Mononuclear cell (primary cell): ENCODE measurements around the gene NDUFB8. TPM values are rescaled to one million over a fixed set of nuclear protein-coding genes. Genes with fewer than 3 reads are reported as not detected.

ENCODE experiments used
- H3K27me3 ChIP-seq: 2 replicates; pipeline ENCODE4 v1.6.0; 2011; ENCODE audit warnings: low read length, control low read depth; ENCODE audit not compliant: insufficient read depth
- H3K4me1 ChIP-seq: 2 replicates; pipeline ENCODE4 v1.5.1; 2011; ENCODE audit warnings: mild to moderate bottlenecking, low read length, control low read depth; ENCODE audit not compliant: insufficient read depth
- H3K4me3 ChIP-seq: 2 replicates; pipeline ENCODE4 v1.5.1; 2011; ENCODE audit warnings: mild to moderate bottlenecking, low read length, moderate library complexity
- H3K9me3 ChIP-seq: 2 replicates; pipeline ENCODE4 v1.5.1; 2011; ENCODE audit warnings: low read depth, mild to moderate bottlenecking, control low read depth, low read length
- total RNA-seq: library from RNA; depleted of rRNA; stranded (reverse); fragments of >200 nt; gene quantifications from one replicate; pipeline ENCODE4 v1.2.3, GENCODE V29; 2012

Gene NDUFB8
- total RNA-seq, 1 donor = 112 TPM

DNA sequence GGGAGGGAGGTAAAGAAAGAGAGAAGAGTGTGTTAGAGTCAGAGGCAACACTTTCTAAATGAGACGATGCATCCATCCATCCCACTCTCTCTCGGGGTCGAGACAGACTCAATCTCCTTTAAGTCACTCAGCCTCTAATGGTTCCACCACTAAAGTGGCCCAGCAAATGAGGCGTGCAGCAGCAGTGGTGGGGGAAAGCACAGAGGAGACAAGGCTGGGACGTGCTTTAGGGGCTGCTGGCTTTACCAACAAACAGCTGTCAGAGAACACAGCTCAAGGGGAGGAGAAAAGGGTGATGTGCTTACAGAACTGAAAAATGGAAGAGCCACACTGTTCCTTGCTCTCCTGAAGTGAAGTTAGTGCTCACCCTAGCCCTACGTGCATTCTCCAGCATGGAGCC lies 5.5 kb downstream of the NDUFB8 start:
- Histone ChIP-seq H3K4me1 (peaks cover 26% of the 10 kb centered on the region), H3K4me3 (no peak overlapping the region), H3K9me3 (no peaks in the 10 kb centered on the region), H3K27me3 (peaks cover 9% of the 10 kb centered on the region)

DNA sequence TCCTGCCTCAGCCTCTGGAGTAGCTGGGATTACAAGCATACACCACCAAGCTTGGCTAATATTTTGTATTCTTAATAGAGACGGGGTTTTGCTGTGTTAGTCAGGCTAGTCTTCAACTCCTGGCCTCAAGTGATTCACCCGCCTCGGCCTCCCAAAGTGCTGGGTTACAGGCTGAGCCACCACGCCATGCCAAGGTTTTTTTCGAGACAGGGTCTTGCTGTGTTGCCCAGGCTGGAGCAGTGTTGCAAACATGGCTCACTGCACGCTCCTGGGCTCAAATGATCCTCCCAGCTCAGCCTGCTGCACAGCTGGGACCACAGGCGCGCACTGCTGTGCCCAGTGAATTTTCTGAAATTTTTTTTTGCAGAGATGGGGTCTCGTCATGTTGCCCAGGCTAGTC lies 6.7 kb downstream of the NDUFB8 start:
- no peak overlapping the region for H3K4me3 ChIP-seq
- H3K9me3 ChIP-seq = no peaks in the 10 kb centered on the region
- peaks cover 13% of the 10 kb centered on the region for H3K27me3 ChIP-seq
- H3K4me1 ChIP-seq = peaks cover 20% of the 10 kb centered on the region

DNA sequence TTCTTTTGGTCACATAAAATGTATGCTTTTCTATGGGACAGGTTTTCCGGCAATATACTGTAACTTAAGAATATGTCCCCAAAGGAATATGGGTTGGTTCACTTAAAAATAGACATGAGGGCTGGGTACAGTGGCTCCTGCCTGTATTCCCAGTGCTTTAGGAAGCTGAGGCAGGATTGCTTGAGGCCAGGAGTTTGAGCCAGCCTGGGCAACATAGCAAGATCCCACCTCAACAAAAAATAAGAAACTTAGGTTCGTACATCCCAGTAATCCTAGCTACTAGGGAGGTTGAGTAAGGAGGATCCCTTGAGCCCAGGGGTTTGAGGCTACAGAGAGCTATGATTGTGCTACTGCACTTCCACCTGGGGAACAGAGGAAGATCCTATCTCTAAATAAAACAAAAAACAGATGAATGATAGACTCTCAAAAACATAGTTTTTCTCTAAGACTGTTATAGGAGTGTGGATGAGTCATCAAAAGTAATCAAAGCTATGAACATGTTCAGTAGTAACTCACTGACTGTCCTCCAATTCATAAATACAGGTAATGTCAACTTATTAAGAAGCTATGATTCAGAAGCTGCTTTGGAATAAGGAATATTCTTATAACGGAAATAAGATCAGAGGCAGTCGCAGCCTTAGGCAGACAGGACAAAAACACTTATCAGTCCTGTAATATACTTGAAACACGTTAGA lies 7.4 kb downstream of the NDUFB8 start:
- Histone ChIP-seq H3K27me3 (peaks cover 13% of the 10 kb centered on the region), H3K4me3 (no peak overlapping the region), H3K9me3 (no peaks in the 10 kb centered on the region), H3K4me1 (peaks cover 14% of the 10 kb centered on the region)

DNA sequence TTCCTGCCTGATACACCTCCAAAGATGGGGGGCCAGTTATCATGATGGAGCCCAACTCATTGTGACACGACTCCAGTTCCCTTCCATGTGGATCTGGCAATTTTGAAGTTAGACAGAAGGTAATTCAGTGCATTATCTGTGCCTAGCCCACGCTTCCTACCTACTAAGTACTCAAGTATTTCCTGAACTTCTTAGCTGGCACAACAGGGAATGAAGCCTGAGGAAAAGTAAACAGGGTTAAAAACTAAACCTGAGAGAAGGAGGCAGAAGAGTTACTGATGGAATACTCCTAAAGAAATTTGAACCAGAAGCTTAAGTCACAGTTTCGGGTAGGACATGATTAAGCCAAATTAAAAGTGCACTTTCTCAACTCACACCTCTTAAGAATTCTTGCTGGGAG lies 8.9 kb downstream of the NDUFB8 start:
- Histone ChIP-seq H3K27me3 (peaks cover 13% of the 10 kb centered on the region), H3K9me3 (no peaks in the 10 kb centered on the region), H3K4me3 (no peak overlapping the region), H3K4me1 (peaks cover 13% of the 10 kb centered on the region)

DNA sequence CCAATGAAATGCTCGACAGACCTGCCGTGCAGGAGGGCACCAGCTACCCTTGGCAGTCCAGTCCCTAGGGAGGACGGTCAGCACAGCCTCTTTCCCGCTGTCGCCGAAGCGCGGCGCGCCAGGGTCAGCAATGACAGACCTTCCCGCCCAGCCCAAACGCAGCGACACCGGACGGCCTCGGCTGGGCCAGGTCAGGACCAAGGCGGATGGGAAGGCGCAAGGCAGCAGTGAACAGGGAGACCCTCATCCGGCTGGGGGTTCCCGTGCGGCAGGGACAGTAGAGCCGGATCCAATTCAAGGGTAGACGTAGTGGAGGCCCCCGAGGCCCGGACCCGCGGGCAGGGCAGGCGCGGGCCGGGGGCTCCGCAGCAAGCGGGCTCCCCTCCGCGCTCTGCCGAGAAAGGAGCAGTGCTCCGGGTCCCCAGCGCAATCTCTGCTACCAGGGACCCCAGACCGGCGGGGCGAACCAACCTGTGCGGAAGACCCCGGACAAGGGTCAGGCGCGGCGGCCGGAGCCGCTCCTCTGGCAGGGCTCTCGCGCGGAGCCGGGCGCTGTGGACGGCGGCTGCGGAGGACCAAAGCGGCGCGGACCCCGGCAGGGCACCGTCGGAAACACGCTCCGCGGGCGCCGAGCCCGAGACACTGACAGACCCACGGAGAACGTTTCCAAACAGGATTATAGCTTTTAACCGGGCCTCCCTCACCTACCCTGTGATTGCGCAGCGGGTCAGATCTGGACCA lies 10.2 kb downstream of the NDUFB8 start, which contains the start of gene SEC31B:
Gene SEC31B (minus strand): TSS at position 551 of the 741 bp plus-strand sequence. CDS start 2,909 bp downstream, outside the sequence.
- peaks cover 13% of the 10 kb centered on the region for H3K4me1 ChIP-seq
- H3K4me3 ChIP-seq = no peak within 1 kb of the TSS
- H3K27me3 ChIP-seq = peaks cover 13% of the 10 kb centered on the region
- H3K9me3 ChIP-seq = no peaks in the 10 kb centered on the region

DNA sequence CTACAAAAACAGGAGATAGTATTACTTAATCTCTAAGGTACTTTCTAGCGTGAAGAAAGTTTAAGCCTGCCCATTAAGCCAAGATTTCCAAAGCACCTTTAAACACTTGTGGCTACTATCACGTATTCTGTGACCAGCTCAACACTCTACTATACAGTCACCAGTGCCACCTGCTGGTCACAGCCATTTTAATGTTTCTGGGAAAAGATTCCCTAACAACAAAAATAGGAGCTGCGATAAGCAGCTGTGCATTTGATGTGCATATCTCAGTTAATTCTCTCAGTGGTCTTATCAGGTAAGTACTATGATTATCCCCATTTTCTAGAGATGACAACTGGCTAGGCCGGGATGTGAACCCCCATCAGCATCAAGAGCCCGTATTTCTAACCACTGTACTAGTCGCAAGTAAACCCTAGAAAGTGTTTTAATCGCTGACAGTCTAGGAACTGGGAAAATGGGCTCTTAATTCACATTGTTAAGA lies 10.9 kb downstream of the NDUFB8 start:
- no peaks in the 10 kb centered on the region for H3K9me3 ChIP-seq
- H3K4me3 ChIP-seq = no peak overlapping the region
- peaks cover 13% of the 10 kb centered on the region for H3K27me3 ChIP-seq
- H3K4me1 ChIP-seq = peaks cover 13% of the 10 kb centered on the region

DNA sequence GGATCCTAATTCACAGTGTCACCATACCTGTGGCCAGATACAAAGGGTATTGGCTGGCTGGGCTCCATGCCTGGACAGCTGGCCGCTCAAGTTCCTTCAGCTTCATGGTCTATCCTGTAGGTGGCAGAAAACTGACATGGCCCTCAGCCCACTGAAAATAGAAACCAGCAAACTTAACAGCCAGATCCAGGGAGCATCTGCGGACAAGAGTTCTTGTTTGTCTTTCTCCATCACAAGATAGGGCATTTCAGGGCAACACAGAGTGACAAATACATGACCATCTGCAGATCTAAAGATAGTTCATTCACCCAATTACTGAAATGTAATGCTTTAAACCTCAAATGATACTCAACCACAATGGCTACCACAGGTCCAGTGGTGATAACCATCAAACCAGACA lies 12.8 kb downstream of the NDUFB8 start:
- no peaks in the 10 kb centered on the region for H3K9me3 ChIP-seq
- H3K27me3 ChIP-seq = peaks cover 13% of the 10 kb centered on the region

DNA sequence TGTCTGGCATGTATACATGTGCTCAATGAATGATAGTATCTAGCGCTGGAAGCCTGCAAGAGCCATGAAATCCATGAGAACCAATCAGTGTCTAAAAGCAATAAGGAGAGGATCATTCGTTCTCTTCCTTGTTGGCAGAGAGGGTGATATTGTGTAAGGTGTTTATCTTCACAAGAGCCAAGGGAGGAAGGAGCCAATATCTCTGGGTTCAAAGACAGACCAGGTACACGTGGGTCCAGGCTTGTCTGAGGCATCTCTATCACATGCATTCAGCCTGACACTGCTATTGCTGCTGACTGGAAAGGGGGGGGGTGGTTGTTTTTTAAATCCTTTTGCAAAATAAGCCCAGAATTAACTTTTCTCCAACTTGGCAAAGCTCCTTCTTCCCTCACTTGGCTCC lies 14.1 kb downstream of the NDUFB8 start:
- Histone ChIP-seq H3K9me3 (no peaks in the 10 kb centered on the region), H3K4me3 (no peak overlapping the region), H3K27me3 (peaks cover 13% of the 10 kb centered on the region)

More for the DNA sequence above, 12.8 kb downstream of the NDUFB8 start:
- peaks cover 13% of the 10 kb centered on the region for H3K4me1 ChIP-seq
- no peak overlapping the region for H3K4me3 ChIP-seq

DNA sequence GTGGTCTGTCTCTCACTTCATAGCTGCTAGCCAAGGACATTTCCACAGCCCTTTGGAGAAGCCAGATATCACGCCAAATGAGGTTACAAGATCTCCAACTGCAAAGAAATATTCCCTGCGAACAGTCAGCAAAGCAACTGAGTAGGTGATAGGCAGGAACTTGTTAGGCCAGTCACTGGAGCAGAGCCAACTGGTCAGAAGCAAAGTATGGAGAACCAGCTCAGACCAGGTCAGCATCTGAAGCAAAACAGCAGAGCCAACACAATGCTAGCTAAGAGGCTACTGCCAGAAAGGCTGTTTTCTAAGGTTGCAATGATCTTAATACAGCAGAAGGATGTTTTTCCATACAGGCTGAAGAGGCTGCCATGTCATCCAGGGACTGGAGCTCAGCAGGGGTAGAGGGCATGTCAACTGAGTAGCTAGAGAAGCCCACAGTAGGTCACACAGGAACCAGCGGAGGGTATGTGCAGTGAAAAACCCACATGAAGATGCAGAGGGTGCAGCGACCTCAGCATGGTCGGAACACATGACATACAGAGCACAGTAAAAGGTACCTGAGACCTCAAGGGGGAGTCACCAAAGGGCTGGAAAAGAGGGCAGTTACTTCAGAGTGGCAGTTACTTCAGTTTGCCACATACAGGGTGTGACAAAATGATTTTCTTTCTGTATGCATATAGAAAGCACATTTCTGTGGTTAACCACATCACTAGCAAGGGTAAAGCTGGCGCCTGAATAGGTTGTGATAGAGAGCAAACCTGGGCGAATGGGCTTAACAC lies 18.9 kb downstream of the NDUFB8 start:
- Histone ChIP-seq H3K27me3 (no peaks in the 10 kb centered on the region), H3K9me3 (no peaks in the 10 kb centered on the region), H3K4me3 (no peak overlapping the region), H3K4me1 (peaks cover 32% of the 10 kb centered on the region)

More for the DNA sequence above, 14.1 kb downstream of the NDUFB8 start:
- H3K4me1 ChIP-seq = peaks cover 24% of the 10 kb centered on the region

DNA sequence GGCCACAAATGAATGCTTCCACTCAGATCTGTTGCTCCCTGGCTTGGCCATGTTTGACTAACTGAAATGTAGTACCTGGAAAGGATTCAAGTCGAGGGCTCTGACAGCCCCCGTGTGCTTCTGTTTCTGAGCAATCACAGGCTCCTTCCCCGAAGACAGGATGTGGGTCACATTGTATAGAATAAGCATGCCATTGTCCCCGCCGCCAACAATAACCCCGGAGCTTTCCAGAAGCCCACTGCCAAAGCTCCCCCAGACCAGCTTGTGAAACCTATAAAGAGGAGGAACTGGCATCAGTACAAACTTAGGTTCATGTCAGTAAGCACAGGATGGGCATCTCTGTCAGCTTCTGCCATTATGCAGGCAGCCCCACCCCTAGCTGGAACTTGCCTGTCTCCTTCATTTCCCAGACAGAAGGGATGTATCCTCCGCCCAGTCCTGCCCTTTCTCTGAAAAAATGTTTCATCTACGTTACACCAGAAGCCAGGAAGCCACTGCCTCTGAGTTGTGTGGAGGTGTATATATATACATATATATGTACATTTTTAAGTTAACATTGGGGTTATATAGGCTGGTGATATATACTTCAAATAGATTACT lies 20.3 kb downstream of the NDUFB8 start:
- Histone ChIP-seq H3K4me3 (no peak overlapping the region), H3K4me1 (peaks cover 32% of the 10 kb centered on the region), H3K9me3 (no peaks in the 10 kb centered on the region), H3K27me3 (no peaks in the 10 kb centered on the region)

DNA sequence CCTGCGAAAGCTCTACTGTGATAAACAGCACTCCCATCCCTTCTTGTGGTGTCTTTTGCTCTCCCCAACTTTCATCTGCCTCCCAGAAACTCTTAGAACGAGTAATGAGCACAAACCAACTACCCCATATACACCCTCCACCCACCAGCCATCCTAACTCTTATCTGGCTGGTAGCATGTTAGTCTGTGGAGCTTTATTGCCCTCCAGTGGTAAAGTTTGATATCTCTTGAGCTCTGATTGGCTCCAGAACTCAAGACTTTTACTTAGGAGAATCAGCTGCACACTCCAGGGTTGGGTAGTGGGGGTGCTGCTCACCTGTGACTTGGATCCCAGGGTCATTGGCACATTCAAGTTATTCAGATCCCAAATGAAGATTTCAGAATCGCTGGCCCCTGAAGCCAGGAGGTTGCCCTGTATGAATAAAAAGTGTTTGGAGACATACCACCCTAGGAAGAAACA lies 20.9 kb downstream of the NDUFB8 start:
- Histone ChIP-seq H3K9me3 (no peaks in the 10 kb centered on the region), H3K27me3 (no peaks in the 10 kb centered on the region), H3K4me3 (no peak overlapping the region), H3K4me1 (peaks cover 32% of the 10 kb centered on the region)

DNA sequence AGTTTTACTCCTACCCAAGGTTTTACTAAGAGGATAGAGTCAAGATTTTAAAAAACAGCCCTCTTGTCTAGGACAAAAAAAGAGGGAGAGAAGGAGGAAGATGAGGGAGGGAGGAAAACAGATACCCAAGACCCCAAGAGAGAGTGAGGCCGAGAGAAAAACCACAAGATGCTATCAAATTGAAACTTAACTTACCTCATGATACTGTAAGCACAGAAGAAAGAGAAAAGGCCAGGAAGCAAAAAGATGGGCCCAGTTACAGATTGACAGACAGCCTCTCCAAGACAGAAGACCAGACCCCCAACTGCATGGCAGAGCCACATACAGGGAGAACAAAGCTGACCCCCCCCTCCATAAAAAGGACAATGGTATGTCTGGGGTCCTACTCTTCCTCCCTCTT lies 21.4 kb downstream of the NDUFB8 start:
- Histone ChIP-seq H3K4me1 (peaks cover 32% of the 10 kb centered on the region), H3K4me3 (no peak overlapping the region), H3K9me3 (no peaks in the 10 kb centered on the region), H3K27me3 (no peaks in the 10 kb centered on the region)

DNA sequence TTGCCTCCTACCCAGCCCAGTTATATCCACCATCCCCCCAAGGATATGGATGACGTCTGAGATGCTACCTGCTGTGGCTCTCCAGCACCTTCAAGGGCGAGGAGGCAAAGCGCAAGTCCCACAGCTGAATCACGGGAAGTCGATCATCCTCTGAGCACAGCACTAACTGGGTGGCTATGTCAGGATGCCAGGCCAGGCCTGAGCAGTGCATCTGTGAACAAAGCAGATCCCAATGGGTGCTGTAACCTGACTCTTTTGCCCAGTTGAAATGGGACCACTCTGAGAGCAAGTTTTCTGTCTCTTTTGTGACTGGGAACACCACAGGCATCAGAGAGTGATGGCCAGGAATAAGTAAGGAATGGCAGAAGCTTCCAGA lies 22.3 kb downstream of the NDUFB8 start:
- Histone ChIP-seq H3K27me3 (no peaks in the 10 kb centered on the region), H3K9me3 (no peaks in the 10 kb centered on the region), H3K4me1 (peaks cover 32% of the 10 kb centered on the region), H3K4me3 (no peak overlapping the region)

DNA sequence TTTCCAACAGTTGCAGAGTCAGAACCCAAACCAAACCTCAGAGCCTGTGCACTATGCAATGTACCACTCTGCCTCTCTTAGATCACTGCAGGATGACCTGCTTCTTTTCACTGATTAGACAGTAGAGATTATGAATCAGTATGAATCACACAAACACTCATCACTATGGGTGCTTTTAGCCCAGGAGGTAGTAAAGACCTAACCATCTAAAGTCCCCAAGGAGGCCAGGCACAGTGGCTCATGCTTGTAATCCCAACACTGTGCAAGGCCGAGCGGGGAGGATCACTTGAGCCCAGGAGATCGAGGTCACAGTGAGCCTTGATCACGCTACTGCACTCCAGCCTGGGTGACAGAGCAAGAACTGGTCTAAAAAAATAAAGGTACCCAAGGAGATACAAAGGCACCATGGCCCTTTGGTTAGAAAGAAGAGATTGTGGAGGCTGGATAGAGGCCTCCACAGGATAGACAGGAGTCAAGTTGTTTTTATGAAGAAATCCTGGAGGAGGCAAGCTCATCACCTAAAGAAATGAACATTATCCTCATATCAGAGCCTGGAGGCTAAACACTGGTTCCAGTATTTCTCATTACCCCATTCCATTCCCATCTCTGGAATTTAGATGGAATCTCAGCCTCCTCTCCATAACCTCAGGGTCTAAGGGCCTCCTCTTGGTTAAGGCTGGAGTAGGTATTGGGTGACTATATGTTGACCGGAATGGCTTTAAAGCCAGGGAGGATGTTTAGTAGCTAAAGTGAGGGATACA lies 22.9 kb downstream of the NDUFB8 start:
- H3K27me3 ChIP-seq = no peaks in the 10 kb centered on the region
- H3K4me1 ChIP-seq = peaks cover 32% of the 10 kb centered on the region
- H3K4me3 ChIP-seq = no peak overlapping the region
- no peaks in the 10 kb centered on the region for H3K9me3 ChIP-seq
